COLO829 (cell line): ENCODE measurements around the gene PLEKHA6.
A peak's percentile ranks its signal among the peaks of the same experiment; 100 is the strongest.

Experiments
- DNase-seq: peaks from one replicate; pipeline ENCODE4 v3.0.0; 2012; ENCODE audit warnings: low spot score

PLEKHA6 gene

DNA sequence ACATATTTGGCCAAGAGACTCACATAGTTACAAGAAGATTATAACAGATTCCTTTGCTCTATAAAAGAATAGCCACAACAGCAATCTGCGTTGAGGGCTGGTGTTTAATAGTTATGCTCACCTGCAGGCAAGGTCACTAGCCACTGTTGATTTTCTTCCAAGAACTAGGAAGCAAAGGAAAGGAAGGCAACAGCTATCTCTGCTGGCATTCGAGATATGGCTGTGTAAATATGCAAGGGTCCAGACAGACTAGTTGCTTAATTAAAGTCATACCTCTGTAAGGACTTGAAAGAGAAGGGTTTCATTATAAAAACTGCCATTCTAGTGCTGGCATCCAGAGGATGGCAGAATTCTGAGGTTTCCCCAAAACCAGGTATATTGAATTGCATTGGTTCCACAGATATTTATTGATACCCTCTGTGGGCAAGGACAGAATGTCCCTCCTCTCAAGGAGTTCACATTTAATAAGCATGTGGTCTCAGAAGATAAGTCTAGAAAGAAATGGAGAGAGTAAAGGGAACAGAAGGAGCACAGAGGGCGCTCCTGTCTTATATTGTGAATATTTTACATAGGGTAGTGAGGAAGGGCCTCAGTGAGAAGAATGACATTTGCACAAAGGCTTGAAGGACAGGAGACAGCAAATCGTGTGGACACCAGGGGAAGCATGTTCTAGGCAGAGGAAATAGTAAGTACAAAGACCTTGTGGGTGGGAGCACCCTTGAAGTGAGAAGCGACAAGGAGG lies 23.6 kb upstream of the PLEKHA6 start:
- DNase-seq, result no peak

DNA sequence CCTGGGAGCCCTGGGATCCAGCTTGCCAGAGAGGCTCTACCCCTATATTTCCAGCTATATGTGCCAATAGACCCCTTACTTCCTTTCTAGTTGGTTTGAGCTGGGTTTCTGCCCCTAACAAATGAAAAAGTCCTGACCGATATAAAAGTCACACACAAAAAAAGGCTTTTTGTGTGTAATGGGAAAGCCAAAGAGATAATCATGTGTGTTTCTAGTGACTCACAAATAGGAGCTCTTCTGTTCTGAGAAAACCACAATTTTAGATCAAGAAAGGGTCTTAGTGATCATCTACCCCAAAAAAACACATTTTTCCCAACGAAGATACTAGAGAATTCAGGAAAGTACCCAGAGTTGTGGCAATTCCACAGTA lies 23.0 kb upstream of the PLEKHA6 start:
- peak; percentile 38 for DNase-seq

DNA sequence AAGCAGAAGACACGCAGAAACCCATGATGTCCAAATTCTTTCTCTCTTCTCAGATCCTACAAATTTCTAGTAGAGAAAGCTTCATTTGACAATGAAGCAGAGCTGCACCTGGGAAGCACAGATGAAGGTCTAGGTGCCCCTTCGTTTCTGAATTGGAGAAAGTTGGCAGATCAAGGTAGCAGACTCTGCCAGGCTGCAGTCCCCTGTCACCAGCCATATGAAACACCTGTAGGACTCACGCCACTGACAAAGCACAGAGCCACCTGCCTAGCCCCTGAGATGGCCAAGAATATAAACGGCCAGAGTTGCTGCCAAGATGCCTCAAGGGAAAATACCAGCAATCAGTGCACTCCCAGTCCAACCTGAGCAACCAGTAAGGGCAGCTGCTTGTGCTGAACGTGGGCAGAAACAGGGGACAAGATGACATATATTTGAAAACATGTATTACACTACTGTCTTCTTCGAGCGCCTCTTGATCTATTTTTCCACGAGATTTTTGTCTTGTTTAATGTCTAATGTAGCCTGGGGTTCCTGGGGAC lies 20.6 kb upstream of the PLEKHA6 start:
- no peak for DNase-seq

DNA sequence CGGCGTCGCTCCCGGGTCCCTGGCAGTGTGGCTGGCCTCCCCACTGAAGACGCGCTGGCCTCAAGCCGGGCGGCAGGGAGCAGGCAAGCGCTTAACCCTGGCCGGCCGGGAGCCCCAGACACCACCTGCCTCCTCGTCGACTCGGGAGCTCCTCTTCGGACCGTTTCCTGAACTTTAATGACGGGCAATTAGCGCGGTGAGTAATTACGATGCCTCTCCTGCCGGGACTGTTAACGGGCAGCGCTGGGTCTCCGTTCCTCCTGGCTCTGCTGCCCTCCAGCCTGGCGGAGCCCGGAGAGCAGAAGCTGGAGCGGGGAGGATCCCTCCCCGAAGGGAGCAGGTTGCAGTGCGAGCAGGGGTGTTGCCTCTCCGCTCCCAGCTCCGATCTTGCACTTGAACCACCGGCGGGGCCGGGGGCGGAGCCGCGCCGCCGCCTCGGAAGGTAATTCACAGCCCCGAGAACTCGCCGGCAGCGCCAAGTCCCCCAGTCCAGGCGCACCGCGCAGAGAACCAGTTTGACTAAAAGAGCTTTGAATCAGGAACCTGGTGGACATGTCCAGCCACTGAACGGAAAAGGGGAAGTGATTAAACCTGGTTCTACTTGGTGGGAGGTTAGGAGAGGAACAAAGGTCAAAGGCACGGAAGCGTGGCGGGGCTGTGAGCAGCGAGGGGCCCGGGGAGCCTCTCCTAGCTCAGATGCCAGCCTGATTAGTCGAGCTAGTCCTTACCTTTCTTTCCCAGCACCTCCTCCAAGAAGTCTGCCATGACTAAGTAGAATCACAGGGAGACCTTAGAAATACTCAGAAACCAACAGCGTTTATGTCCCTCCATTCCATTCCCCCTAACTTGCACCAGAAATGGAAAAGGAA lies 18.3 kb upstream of the PLEKHA6 start:
- no peak for DNase-seq

DNA sequence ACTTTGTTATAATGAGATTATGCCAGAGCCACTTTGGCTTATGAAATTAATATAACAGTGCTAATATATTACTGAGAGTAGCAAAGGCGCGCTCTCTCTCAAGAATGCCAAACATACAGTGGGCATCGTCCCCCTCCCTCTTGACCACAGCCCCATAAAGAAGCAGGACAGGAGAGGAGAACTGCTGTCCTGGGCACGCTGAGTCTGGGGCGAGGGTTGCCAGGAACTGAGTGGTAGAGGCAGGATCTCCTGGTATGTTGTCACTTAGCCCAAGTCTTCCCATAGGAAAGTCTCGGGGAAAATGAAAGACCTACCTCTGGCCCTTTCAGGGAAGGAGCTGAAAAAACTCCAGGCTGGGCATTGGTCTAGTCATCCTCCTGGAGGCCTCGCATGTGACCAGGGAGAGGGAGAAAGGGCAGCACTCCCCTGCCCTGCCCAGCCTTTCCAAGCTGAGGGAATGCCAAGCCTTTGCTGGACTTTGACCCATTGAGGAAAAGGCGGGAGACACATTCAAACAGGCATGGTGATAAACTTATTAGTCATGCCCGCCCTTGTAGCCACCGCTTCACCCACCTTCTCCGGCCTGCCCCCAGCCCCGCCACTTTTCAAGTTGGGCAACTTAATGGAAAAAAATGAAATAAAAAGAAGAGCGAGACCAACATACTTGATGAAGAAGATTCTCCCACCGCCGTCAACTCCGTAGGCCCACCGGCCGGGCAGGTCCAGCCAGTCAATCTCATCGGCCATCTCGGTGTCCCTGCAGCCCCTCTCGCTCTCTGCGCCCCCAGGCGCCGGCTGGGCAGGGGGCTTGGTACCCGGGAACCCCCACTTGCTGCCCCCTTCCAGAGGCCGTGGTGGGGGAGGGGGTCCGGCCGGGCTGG lies 17.4 kb upstream of the PLEKHA6 start:
- DNase-seq, result no peak

DNA sequence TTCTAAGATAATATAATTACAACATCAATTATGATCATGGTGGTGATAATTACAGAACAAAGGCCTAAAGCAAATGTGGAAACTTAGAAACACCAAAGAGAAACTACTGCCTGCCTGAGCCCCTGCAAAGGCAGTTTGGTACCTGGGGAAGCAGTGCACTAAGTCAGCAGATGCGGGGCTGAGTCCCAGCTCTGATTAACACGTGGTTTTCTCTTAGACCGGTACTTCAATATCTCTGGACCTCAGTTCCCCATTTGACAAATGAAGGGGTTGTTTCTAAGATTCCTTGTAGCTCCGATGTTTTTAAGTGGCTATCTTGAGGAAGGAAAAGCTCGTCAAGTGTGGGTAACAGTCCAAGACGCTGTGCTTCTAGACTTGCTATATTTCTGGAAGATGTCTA lies 16.7 kb upstream of the PLEKHA6 start:
- no peak for DNase-seq

DNA sequence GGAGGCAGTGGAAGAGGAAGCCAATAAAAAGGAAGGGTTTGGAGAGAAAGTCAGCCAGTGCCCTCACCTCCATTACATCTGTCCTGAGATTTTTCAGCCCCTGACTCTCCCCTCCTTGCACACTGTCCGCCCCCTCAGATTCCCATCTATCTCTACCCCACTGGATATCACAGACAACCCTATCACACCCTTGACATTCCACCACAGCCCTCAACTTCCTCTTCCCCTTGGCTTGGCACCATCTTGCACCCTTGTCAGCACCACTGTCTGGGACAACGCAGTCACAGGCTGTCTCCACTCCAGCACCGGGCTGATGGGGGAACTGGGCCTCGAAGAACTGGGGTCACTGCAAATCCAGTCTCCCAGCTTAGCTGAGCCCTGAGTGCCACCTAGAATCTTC lies 14.2 kb upstream of the PLEKHA6 start:
- no peak for DNase-seq

DNA sequence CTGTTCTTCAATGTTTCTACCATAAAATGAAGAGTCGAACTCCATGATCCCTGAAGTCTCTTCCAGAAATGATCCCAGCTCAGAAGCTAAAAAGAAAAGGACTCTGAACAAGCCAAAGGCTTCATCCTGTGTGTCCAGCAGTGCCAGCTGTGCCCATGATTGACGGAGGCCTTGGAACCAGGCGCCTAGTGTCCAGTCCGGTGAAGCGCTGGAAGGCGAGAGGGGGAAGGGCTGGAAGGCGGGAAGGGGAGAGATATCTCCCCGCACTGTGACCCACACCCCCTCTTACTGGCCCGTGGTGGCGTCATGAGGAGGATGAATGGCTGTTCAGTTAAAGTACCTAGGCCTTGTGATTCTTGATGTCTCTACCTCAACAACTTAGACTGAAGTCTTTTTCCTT lies 10.4 kb upstream of the PLEKHA6 start:
- DNase-seq, result no peak

DNA sequence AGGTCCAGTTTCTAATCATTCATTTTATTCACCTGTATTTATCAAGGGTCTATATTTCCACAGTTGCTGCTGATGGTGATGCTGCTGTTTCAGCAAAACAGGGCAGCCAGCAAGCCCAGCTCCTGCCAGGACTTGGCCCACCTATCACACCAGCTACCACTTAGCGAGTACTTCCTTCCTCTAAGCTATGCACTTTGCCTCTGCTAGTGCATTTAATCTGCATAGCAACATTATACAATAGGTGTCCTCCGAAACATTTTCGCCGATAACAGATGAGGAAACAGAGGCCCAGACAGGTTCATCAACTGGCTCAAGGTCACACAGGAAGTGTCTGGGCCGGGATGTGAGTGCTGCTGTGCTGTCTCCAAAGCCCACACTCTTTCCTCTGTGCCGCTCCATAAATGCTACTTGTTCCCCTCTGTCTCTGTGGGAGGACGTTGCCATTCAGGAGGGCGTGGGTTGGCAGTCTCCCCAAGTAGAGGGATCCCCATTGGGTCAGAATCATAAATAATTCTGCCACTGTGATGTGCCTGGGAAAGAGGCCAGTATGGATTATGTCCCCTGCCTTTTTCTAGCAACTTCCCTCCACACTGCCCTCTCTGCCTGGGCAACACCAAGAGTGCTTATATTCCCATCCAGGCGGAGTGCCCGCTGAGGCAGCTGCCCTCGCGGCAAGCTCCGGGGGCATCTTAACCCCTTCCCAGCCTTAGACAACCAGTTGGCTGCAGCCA lies 9.4 kb upstream of the PLEKHA6 start:
- no peak for DNase-seq

DNA sequence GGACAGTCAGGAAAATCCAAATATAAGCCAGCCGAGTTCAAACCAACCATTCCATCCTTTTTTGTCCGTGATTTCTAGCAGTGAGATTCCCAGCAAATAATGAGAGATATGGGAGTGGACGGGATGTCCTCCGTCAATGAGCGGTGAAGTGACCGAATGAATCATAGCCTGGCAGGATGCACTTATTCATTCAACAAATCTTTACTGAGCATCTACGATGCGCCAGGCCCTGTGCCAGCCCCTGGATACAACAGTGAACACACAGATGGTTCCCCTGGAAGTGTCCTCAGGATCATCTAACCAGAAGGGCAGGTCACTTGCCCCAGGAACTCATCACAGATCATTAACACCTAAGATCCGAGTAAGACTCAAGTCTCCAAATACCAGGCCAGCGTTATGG lies 8.2 kb upstream of the PLEKHA6 start:
- no peak for DNase-seq

DNA sequence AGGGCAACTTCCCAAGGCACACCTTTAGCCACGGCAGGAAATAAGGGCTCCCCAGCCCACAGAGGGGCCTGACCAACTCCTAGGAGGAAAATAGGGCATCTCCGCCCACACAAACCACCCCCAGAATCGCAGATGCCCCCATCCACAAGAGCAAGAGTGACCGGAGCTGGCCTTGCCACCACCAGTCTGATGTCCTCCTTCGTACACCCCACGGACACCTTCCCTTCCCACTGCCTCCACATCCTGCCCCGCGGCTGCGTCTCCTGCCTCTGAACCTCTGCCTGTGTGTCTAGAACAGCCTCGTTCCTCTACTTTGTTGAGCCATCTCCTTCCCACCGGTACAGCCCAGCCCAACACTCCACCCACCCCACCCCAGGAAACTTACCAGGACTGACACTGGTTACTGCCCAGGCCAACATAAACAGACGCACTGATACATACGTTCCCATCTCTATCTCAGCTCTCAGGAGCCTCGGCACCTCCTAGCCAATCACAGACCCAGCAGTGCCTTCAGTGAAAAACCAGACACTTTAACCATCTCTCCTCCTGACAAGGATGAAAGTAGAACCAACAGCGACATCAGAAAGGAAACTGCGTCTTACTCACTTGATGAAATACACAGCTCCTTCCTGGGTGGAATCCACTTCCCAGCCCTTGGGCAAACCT lies 7.6 kb upstream of the PLEKHA6 start:
- DNase-seq, result no peak

DNA sequence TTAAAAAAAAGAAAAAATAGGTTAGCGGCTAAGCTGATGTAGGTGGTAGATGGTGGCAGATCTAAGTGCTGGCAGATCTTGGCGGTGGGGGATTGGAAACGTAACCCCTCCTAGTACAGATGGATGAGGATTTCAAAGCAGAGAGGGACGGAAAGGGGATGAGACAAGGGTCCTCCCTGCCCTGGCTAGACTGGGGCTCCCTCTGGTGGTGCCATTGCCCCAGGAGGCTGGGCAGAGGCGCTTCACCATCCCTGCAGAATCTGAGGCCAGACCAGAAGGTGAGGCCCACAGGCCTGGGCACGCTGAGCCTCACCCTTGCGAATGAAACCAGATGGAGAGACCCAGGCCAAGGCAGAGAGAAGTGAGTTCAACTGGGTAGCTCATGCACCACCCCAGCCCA lies 7.0 kb upstream of the PLEKHA6 start:
- DNase-seq, result no peak

DNA sequence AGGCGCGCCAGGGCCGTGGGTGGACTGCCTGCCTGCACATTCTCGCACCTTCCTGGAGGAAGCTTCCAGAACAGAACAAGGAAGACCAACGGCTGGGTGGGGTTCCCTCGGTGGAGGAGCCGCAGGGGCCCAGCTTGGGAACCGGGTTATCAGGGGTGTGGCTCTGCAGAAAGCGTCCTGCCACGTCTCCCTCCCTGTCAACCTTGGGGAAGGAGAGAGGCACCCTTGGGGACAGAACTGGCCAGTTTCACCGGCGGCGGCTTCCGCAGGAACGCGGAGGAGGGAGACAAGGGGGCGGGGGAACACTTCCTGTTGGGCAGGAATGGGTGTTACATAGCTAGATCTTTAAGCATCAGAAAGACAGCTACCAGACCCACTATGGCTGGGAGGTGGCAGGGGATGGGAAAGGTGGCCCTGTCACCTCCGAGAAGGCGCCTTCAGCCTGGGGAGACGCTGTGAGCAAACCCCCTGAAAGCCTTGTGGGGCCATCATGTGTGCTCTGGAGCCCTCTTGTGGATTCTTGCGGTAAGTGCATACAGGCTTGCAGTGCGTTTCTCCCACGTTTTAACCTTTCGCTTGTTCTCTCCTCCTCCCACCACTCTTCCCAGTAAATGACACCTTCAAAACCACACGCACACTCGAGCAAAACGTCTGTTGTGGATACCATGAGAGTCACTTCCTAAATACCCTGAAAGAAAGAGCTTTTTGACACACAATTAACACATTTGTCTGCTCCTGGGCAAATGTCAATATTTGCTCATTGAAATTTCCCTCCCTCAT lies 3.8 kb upstream of the PLEKHA6 start:
- DNase-seq, result peak; percentile 79

DNA sequence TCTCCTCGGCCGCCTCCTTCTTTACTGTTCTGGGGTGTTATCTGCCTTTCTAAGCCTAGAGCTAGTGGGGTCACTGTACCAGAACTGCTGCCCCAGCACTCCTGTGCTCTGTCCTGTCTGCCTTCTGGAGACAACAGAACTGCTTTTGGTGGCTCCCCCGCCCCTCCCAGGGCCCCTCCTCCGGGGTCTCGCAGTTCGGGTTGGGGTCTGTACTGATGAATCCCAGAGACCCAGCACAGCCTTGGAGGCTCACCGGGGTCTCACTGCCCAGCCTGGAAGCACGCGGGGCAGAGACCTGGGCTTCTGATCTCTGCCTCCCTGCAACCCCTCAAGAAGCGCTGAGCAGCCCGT lies 3.2 kb upstream of the PLEKHA6 start:
- no peak for DNase-seq

DNA sequence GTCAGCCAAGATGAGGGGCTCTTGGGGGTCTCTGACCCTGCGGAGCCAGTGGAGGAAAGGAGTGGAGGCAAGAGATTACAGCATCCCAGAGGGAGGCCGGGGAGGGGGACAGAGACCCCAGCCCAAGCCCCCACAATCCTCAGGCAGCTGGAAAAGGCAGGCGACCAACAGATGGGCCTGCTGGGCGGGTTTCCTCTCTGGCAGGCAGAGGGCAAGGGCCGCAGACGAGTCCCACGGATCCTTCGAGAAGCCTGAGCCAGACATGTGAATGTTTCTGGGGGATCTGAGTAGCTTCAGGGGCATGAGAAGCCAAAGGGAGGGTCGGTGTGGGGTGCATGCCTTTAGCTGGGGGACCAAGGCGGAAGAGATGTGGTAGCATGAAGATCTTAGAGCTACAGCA lies 2.1 kb upstream of the PLEKHA6 start:
- DNase-seq, result no peak

DNA sequence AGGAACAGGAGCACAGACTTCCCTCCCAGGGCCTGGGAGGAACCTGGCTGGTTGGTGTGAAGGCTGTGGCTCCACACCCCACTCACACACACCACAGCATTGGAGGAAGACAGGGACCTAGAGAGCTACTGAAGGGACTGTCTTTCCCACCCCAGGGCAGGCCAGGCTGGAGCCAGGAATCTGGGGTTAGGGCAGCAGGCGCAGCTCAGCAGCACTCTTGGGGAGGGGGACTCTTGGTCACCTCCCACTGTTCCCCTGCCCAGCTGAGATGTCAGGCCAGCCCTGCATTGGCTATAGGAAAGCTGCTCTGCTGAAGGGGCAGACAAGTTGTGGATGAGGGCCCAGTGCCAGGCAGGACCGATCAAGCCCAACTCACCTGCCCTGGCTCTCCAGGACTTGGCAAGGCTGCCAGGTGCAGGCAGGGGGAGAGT lies 1.6 kb upstream of the PLEKHA6 start:
- no peak for DNase-seq

DNA sequence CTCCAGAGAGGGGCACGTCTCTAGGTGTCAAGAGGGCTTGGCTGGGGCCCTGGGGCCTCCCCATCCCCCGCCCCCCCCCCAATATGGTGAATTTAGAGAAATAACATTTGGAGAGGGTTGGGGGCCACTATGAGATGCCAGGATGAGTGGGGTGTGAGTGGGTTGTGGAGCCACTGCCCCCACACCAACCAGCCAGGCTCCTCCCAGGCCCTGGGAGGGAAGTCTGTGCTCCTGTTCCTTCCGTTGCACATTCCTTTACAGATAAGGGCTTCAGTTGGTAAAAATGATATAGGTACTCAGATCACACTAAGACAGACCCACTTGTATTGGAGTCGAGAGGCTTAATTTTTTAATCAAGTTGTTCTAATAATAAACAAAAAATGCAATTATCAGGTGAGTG lies 585 bp upstream of the PLEKHA6 start:
- no peak for DNase-seq

DNA sequence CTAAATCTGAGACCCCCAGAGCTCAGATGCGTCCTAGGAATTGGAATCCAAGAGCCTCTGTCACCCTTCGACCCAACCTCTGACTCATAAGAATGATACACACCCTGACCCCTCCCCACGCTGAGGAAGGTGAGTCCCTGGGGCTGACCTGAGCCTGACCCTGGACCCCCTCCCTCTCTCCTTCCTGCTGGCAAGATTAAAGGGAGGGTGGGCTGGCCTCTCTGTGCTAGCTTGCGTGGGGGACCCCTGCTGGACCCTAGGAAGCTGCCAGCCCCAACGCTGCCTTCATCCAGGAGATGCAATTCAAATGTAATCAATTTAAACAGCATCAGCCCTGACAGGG lies 627 bp downstream of the PLEKHA6 start:
- no peak for DNase-seq

DNA sequence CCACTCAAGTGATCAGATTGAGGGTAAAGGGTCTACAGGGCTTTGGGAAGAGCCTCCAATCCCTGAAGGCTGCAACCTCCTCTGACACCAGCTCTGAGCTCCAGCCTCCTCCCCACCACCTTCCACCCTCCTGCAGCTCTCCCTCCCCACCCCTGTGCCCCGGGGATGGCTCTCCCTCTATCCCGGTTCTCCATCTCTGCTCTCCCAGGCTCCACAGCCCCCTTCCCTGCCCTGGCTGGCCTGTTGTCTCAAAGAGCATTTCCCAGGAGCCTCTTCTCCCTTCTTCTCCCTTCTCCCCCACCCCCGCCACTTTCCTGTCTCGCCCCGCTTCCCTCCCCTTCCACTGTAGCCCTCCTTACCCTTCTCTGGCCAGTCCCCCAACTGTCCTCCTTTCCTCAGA lies 1.1 kb downstream of the PLEKHA6 start:
- DNase-seq, result no peak
